ENCODE results near the gene KPNB1. TPM values are rescaled to one million over a fixed set of nuclear protein-coding genes. Genes with fewer than 3 reads are reported as not detected.

Gene KPNB1
- total and polyA plus RNA-seq, 2 experiments from 2014 or later = 274 to 599 TPM

- Histone ChIP-seq H3K4me2 (peak overlapping the region; percentile 74), H2AFZ (no peak overlapping the region), H3K27me3 (ENCODE audit: insufficient read depth) (peaks cover 42% of the 10 kb centered on the region), H3F3A (replicated peaks; ENCODE audit: low read depth) (no peaks in the 10 kb centered on the region), H3K36me3 (ENCODE audit: insufficient read depth) (no peaks in the 10 kb centered on the region), H4K20me1 (replicated peaks; ENCODE audit: insufficient read depth) (no peaks in the 10 kb centered on the region), H3K4me3 (peak overlapping the region; percentile 50; the same call in 1 of the 2 replicates), H3K79me2 (replicated peaks; ENCODE audit: insufficient read depth) (no peaks in the 10 kb centered on the region), H3K27ac (ENCODE audit: low read depth) (no peak overlapping the region), H3K4me1 (ENCODE audit: insufficient read depth) (peaks cover 17% of the 10 kb centered on the region; the same call in 1 of the 2 replicates), H3K9me2 (ENCODE audit: insufficient read depth) (no peaks in the 10 kb centered on the region)
- Mint-ChIP-seq H3K4me1 (peaks cover 31% of the 10 kb centered on the region), H3K9me3 (no peaks in the 10 kb centered on the region; the same call in 2 of the 3 replicates), H3K27ac (no peak overlapping the region), H3K4me3 (no peak overlapping the region), H3K36me3 (ENCODE audit: low read depth) (no peaks in the 10 kb centered on the region; the same call in 2 of the 3 replicates), H3K27me3 (ENCODE audit: insufficient read depth, low read depth, poor library complexity) (peaks cover 18% of the 10 kb centered on the region)
- TF ChIP-seq CTCF (conservative IDR thresholded peaks at IDR 0.05; ENCODE audit: low read depth in 2 of 2) (no peak), ETS1 (IDR thresholded peaks at IDR 0.05) (no peak), NANOG (IDR thresholded peaks at IDR 0.05; ENCODE audit: borderline replicate concordance) (no peak), EZH2phosphoT487 (IDR thresholded peaks at IDR 0.05; ENCODE audit: unreplicated experiment) (no peak), STAT1 (IDR thresholded peaks at IDR 0.05; ENCODE audit: unreplicated experiment) (no peak)
- ATAC-seq (peak; percentile 8; the same call in 1 of the 3 replicates), DNase-seq (ENCODE audit: low spot score) (no peak)
Observed at GRCh38 chr17:47721725-47722124, 72.0 kb downstream of the KPNB1 start.

- no peak for DNase-seq (ENCODE audit: low spot score)
- Histone ChIP-seq H3K79me2 (replicated peaks; ENCODE audit: insufficient read depth) (no peaks in the 10 kb centered on the region), H3K36me3 (ENCODE audit: insufficient read depth) (no peaks in the 10 kb centered on the region)
Observed at GRCh38 chr17:47724705-47725104, 75.0 kb downstream of the KPNB1 start.

More at GRCh38 chr17:47724705-47725104, 75.0 kb downstream of the KPNB1 start:
- H4K20me1 ChIP-seq (replicated peaks; ENCODE audit: insufficient read depth) = no peaks in the 10 kb centered on the region
- H3K27ac Mint-ChIP-seq = no peak overlapping the region
- peaks cover 25% of the 10 kb centered on the region for H3K27me3 Mint-ChIP-seq (ENCODE audit: insufficient read depth, low read depth, poor library complexity)
- H3K4me3 ChIP-seq = no peak overlapping the region
- no peak overlapping the region for H3K27ac ChIP-seq (ENCODE audit: low read depth)
- ATAC-seq = no peak
- H2AFZ ChIP-seq = no peak overlapping the region
- no peak for TF ChIP-seq NANOG (IDR thresholded peaks at IDR 0.05; ENCODE audit: borderline replicate concordance)
- no peak for TF ChIP-seq STAT1 (IDR thresholded peaks at IDR 0.05; ENCODE audit: unreplicated experiment)
- no peak for TF ChIP-seq CTCF (conservative IDR thresholded peaks at IDR 0.05; ENCODE audit: low read depth in 2 of 2)
- TF ChIP-seq ZNF331 (CRISPR knock-in tag; IDR thresholded peaks at IDR 0.05; ENCODE audit: low read depth) = no peak
- no peak for TF ChIP-seq REST (IDR thresholded peaks at IDR 0.05; ENCODE audit: unreplicated experiment)
- no peak overlapping the region for H3K4me3 Mint-ChIP-seq
- peaks cover 17% of the 10 kb centered on the region; the same call in 1 of the 2 replicates for H3K4me1 ChIP-seq (ENCODE audit: insufficient read depth)
- H3K27me3 ChIP-seq (ENCODE audit: insufficient read depth) = peaks cover 36% of the 10 kb centered on the region
- H3F3A ChIP-seq (replicated peaks; ENCODE audit: low read depth) = no peaks in the 10 kb centered on the region
- H3K36me3 Mint-ChIP-seq (ENCODE audit: low read depth) = no peaks in the 10 kb centered on the region
- H3K9me3 Mint-ChIP-seq = no peaks in the 10 kb centered on the region
- H3K4me2 ChIP-seq = no peak overlapping the region
- no peaks in the 10 kb centered on the region for H3K9me2 ChIP-seq (ENCODE audit: insufficient read depth)
- peaks cover 26% of the 10 kb centered on the region for H3K4me1 Mint-ChIP-seq
